ENCODE data around the gene ZNF44.

Gene ZNF44

GRCh38 chr19:12260861-12261260 is 33.8 kb downstream of the ZNF44 start:
- no peak for DNase-seq

- no peak for DNase-seq
Measured at GRCh38 chr19:12260236-12260635, 34.4 kb downstream of the ZNF44 start.

- no peak for DNase-seq
Measured at GRCh38 chr19:12255372-12255771, 39.3 kb downstream of the ZNF44 start.

GRCh38 chr19:12247644-12248222 is 47.0 kb downstream of the ZNF44 start:
- no peak for DNase-seq

GRCh38 chr19:12244370-12244769 is 50.3 kb downstream of the ZNF44 start:
- no peak for DNase-seq

- DNase-seq = no peak
Measured at GRCh38 chr19:12237143-12237839, 57.4 kb downstream of the ZNF44 start.

GRCh38 chr19:12232961-12233360 is 61.7 kb downstream of the ZNF44 start:
- no peak for DNase-seq

GRCh38 chr19:12230751-12231733 is 63.6 kb downstream of the ZNF44 start:
- no peak for DNase-seq

- DNase-seq = no peak
Measured at GRCh38 chr19:12229990-12230389, 64.7 kb downstream of the ZNF44 start.

- no peak for DNase-seq
Measured at GRCh38 chr19:12224676-12225075, 70.0 kb downstream of the ZNF44 start.

- no peak for DNase-seq
Measured at GRCh38 chr19:12222980-12223630, 71.6 kb downstream of the ZNF44 start.
